GM12873 (cell line): ENCODE results near the gene ANKRD24.

Experiments
- TF ChIP-seq, protein P1 (sequence below): IDR thresholded peaks from 2 replicates; pipeline ENCODE4 v1.5.1; 2012; ENCODE audit warnings: low read depth, mild to moderate bottlenecking, moderate library complexity, low read length, control low read depth; ENCODE audit not compliant: insufficient read depth; ENCODE audit errors: missing control alignments

Gene ANKRD24

GRCh38 chr19:4164262-4164661 is 18.2 kb upstream of the ANKRD24 start:
- TF ChIP-seq, protein P1, sequence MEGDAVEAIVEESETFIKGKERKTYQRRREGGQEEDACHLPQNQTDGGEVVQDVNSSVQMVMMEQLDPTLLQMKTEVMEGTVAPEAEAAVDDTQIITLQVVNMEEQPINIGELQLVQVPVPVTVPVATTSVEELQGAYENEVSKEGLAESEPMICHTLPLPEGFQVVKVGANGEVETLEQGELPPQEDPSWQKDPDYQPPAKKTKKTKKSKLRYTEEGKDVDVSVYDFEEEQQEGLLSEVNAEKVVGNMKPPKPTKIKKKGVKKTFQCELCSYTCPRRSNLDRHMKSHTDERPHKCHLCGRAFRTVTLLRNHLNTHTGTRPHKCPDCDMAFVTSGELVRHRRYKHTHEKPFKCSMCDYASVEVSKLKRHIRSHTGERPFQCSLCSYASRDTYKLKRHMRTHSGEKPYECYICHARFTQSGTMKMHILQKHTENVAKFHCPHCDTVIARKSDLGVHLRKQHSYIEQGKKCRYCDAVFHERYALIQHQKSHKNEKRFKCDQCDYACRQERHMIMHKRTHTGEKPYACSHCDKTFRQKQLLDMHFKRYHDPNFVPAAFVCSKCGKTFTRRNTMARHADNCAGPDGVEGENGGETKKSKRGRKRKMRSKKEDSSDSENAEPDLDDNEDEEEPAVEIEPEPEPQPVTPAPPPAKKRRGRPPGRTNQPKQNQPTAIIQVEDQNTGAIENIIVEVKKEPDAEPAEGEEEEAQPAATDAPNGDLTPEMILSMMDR = no peak

DNA sequence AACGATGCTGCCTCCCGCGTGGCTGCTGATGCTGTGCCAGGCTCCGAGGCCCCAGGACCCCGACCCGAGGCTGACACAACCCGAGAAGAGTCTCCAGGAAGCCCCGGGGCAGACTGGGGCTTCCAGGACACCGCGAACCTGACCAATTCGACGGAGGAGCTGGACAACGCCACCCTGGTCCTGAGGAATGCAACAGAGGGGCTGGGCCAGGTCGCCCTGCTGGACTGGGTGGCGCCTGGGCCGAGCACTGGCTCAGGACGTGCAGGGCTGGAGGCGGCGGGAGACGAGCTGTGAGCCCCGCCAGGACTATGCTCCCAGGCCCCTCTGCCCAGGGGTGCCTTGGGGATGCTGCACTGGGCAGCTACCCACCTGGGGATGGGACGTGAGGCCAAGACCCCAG is 10.8 kb upstream of the ANKRD24 start:
- TF ChIP-seq, protein P1 = no peak

- TF ChIP-seq, protein P1 = no peak
These were observed 9.5 kb upstream of the ANKRD24 start for GRCh38 chr19:4172861-4173473.

DNA sequence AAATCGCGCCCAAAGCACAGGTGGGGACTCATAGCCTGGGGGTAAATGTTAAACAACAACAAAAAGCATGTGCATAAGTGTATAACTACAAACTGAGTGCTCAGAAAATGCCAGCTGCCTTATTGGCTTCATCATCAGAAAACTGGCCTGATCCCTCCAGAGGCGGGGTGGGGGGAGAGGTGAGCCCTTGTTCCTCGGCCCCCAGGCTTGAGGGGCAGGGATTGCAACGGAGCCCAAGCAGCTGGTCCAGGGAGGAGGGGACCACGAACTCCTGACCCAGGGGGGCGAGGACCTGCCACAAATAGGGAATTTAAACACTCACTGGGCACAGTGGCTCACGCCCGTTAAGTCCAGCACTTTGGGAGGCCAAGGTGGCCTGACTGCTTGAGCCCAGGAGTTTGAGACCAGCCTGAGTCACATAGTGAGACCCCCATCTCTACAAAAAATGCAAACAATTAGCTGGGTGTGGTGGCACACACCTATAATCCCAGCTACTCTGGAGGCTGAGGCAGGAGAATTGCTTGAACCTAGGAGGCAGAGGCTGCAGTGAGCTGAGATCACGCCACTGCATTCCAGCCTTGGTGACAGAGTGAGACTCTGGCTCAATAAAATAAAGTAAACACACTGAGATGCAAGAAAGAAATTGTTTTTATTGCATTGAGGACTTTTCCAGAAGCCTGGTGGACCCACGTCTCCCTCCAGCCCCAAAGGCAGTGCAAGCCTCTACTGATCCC is 8.8 kb upstream of the ANKRD24 start:
- TF ChIP-seq, protein P1 = no peak

GRCh38 chr19:4174213-4174894 is 8.1 kb upstream of the ANKRD24 start:
- TF ChIP-seq, protein P1 = no peak

- TF ChIP-seq, protein P1 = no peak
These were observed 7.4 kb upstream of the ANKRD24 start for GRCh38 chr19:4174895-4175668.

DNA sequence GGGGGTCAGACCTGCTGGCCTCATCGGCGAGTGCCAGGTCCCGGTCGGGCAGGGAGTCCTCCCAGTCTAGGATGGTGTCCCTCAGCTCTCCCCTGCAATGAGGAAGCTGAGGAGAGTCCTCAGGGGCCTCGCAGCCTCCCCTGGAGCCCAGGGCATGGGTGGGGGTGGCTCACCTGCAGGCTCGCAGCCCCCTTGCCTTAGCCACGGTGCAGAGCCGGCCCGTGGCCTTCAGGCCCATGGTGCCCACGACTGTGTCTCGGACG is 6.9 kb upstream of the ANKRD24 start:
- TF ChIP-seq, protein P1 = no peak
